NCI-H345 (cell line): Measurements from ENCODE around the gene PRKCSH.

Source experiments
- DNase-seq: peaks from one replicate; lab custom pipeline; 2025; lab: John Stamatoyannopoulos, UW

PRKCSH gene

GRCh38 chr19:11478167-11479089, 43.0 kb downstream of the PRKCSH start:
- DNase-seq, result no peak

GRCh38 chr19:11479090-11479897, 43.9 kb downstream of the PRKCSH start:
- DNase-seq, result peak; percentile 44

- DNase-seq, result no peak
Observed at GRCh38 chr19:11479898-11480714, 44.7 kb downstream of the PRKCSH start.

GRCh38 chr19:11480715-11481533, 45.5 kb downstream of the PRKCSH start, which contains the start of gene ELAVL3:
TSS of gene ELAVL3 (minus strand) at chr19:11481046. CDS start at chr19:11480608, 438 bp downstream.
- DNase-seq, result peak; percentile 58

- peak; percentile 79 for DNase-seq
Observed at GRCh38 chr19:11481534-11482383, 46.3 kb downstream of the PRKCSH start.

- DNase-seq, result peak; percentile 65
Observed at GRCh38 chr19:11482384-11483050, 47.1 kb downstream of the PRKCSH start.

- no peak for DNase-seq
Observed at GRCh38 chr19:11483366-11484111, 48.1 kb downstream of the PRKCSH start.

- no peak for DNase-seq
Observed at GRCh38 chr19:11485245-11485837, 49.9 kb downstream of the PRKCSH start.

GRCh38 chr19:11486661-11487503, 51.4 kb downstream of the PRKCSH start:
- no peak for DNase-seq

- no peak for DNase-seq
Observed at GRCh38 chr19:11489378-11489777, 53.9 kb downstream of the PRKCSH start.

- no peak for DNase-seq
Observed at GRCh38 chr19:11494634-11495285, 59.3 kb downstream of the PRKCSH start.

- no peak for DNase-seq
Observed at GRCh38 chr19:11495481-11495880, 60.0 kb downstream of the PRKCSH start.

- no peak for DNase-seq
Observed at GRCh38 chr19:11495885-11496284, 60.5 kb downstream of the PRKCSH start.

- DNase-seq, result no peak
Observed at GRCh38 chr19:11496391-11497163, 61.1 kb downstream of the PRKCSH start.

GRCh38 chr19:11499220-11499726, 63.8 kb downstream of the PRKCSH start:
- DNase-seq, result no peak

- no peak for DNase-seq
Observed at GRCh38 chr19:11499890-11500420, 64.5 kb downstream of the PRKCSH start.
